GM19372 (cell line): ENCODE results near the gene PGM2L1.
"Not testable (repeated sequence)": the region's sequence is repeated elsewhere in the genome, so short reads cannot be mapped to it uniquely, and the experiment has no call there.

Source experiments
- ATAC-seq: cut with Tn5 transposase; IDR thresholded peaks from one replicate; pipeline ENCODE4 v1.9.1; 2021; ENCODE audit warnings: mild to moderate bottlenecking, low read depth, moderate library complexity; ENCODE audit not compliant: unreplicated experiment

PGM2L1 gene

GRCh38 chr11:74398244-74399159 is at the start of gene PGM2L1:
Gene PGM2L1, minus strand, starts transcription at chr11:74398433. Its CDS starts 272 bp downstream, at chr11:74398161.
- peak; percentile 92 for ATAC-seq

- no peak for ATAC-seq
These were observed 49.5 kb upstream of the PGM2L1 start for GRCh38 chr11:74447720-74448119.

DNA sequence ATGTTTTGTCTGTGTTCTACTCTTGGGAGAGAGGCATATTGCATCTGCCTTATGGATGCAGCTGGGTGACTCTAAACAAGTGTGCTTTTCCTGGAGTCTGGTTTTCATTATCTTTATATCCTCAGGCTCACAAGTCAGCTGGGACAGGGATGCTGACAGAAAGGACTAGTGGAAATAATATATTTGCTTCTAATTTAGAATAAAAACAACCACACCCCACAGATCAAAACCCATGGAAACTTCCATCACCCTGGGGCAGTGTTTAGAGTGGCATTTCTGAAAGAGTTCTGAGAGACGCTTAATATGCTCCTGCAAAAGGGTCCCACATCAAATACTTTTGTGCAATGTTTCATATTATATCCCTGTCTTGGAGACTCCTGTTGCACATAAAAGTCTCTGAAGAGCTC is 48.3 kb upstream of the PGM2L1 start:
- no peak for ATAC-seq

- no peak for ATAC-seq
These were observed 46.1 kb upstream of the PGM2L1 start for GRCh38 chr11:74444173-74444826.

GRCh38 chr11:74443071-74443864 is 45.0 kb upstream of the PGM2L1 start:
- ATAC-seq = no peak

GRCh38 chr11:74442636-74443035 is 44.4 kb upstream of the PGM2L1 start:
- no peak for ATAC-seq

GRCh38 chr11:74438681-74439080 is 40.4 kb upstream of the PGM2L1 start:
- no peak for ATAC-seq

- ATAC-seq = no peak
These were observed 39.3 kb upstream of the PGM2L1 start for GRCh38 chr11:74437441-74438042.

GRCh38 chr11:74434528-74434927 is 36.3 kb upstream of the PGM2L1 start:
- no peak for ATAC-seq

DNA sequence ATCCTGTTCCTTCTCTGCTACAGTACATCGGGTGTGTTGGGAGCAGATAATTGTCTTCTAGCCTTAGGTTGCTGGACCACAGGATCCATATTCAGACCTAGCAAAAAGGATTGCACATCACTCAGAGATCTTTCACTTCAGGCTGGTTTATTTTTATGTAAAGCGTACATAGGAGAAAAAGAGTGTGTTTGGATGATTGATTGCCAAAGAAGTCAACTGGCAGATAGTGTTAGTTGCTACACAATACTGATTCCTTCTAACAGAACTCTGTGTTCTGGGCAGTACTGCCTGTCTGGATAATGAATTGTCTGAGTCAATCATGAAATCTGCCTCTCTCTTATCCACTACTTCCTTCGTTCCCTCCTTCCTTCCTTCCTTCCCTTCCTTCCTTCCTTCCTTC is 31.0 kb upstream of the PGM2L1 start:
- ATAC-seq = no peak

- ATAC-seq = no peak
These were observed 29.2 kb upstream of the PGM2L1 start for GRCh38 chr11:74427384-74427886.

- no peak for ATAC-seq
These were observed 26.9 kb upstream of the PGM2L1 start for GRCh38 chr11:74425100-74425499.

- no peak for ATAC-seq
These were observed 20.3 kb upstream of the PGM2L1 start for GRCh38 chr11:74418509-74418895.

DNA sequence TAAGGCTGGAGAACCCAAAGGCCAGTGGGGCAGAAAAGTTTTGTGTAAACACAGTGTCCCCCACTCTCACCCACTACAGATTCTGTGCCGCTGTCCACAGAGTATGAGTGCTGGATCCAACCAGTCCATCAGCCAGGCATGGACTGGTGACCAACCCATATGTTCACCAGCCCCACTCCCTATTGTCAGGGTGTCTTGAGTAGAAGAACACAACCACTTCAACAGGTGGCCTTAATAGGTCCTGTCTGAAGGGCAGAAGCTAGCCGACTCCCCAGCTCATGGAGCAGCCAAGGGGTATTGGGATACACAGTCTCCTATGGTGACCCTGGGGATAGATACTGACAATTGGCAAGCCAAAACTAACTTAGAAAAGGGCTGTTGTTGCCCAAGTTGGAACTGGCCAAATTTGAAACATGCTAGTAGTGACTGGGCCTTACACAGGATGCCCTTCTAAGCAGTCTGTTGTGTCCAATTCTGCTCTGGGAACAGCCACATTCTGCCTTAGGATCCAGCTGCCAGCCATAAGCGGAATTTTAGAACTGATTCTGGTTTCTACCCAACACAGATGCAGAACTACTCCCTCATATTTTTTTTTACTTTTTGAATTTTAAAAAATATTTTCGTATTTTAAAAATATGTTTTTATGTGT is 19.8 kb upstream of the PGM2L1 start:
- ATAC-seq = no peak

DNA sequence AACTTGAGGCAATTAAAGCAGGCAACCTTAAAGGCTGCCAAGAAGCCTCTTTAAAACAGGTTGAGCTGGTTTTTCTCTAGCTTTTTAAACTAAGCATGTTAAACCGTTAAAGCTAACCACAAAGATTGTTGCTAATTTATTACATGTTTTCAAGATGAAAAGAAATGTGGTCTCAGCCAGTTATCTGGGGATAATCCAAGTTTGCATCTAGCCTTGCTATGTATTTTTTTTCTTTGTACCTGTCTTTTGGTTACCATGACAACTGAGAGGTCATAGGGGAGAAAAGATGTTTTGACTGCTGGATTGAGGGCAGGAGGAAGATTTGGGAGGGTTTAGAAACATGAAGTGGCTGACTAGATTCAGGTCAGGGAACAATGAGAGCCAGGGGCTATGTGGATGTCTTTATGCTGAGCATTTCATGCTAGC is 19.2 kb upstream of the PGM2L1 start:
- ATAC-seq = no peak

GRCh38 chr11:74416974-74417373 is 18.7 kb upstream of the PGM2L1 start:
- not testable (repeated sequence) for ATAC-seq

DNA sequence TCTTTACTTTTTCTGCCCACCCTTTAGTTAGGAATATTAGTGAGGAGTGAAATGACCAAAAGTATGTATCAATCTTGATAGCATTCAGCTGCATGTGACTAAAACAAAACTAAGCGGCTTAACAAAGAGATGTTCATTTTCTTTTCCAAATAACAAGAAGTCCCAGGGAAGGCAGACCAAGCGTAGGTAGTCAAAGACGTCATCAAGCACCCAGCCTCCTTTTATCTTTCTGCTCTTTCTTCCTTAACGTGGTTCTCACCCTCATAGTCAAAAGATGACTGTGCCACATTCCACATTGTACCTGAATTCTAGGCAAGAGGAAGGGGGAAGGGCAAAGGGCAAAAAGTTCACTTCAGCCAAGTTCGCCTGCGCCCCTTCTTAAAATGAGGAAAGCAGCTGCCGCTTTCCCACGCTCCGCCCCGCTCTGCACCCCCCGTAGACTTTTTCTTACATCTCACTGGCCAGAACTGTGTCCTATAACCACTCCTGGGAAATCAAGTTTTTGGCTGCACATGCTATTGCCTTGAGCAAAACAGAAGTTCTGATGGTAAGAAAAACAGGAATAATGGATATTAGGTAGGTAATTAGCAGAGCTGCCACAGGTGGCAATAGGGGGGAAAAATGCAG is 14.6 kb upstream of the PGM2L1 start:
- no peak for ATAC-seq

DNA sequence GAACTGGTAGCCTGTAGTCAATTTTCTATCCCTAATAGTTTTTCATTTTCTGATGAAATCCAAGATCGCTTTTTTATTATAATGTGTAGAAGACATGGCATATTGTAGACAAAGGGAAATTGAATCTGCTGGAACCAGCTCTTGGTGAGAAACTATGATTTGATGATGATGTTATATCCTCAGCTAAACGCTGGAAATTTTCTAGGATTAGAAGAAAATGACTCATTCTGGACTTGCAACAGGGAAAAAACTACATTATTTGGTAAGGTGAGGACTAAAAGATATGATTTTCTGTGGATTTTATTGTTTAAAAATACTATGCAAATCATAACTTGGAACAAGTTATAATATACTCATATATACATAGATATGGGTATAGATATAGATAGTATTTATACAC is 14.1 kb upstream of the PGM2L1 start:
- no peak for ATAC-seq

DNA sequence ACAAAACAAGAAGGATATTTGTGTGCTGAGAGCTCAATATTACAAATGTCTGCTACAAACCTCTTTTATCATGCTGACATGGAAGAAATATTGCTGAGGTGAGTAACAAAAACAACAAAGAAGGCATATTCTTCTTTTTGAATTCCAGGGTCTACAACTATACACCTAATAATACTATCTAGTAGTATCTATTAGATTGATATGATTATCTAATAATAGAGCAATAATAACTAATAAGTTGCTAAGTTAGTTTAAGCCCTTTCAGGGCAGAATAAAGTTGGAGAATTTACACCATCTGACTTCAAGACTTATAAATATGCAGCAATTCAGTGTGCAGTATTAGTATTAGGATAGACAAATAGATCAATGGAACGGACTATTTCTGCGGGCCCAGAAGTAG is 11.4 kb upstream of the PGM2L1 start:
- no peak for ATAC-seq
